Measurements from ENCODE around the gene TBATA.

TBATA gene

DNA sequence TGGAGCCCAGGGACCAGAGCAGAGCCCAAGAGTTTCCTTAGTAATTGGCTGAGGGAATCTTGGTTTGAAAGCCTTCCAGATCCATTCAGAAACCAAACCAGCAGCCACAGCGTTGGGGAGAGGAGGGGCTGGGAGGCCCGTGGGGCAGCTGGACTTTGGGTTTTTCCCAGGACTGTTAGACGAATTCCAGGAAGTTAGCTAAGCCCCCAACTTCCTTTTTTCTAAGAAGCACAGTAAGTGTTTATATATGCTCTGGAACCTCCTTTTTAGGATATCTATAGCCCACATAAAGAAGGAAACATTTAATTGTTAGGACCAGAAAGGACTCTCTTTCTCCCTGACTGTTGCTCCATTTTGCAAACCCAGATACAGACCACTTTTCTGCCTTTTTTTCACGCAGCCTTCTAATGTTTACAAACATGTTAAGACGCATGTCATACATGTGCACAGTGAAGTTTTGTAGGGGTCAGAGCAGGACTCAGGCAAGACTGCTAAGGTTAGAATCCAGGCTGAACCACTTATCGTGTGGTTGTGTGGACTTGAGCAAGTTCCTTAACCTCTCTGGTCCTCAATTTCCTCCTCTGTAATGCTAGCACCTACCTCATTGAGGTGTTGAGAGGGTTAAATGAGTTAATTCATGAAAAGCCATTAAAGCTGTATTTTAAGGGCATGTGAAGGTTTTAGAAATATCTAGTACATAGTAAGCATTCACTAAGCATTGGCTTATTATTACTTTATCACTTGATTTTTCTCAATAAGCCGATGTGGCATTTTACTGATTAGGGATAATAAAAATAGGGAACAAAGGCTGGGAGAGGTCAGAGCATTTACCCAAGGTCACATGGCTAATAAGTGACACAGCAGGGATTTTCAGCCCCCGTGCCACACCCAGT lies 42.4 kb downstream of the TBATA start:
- DNase-seq: no peak

DNA sequence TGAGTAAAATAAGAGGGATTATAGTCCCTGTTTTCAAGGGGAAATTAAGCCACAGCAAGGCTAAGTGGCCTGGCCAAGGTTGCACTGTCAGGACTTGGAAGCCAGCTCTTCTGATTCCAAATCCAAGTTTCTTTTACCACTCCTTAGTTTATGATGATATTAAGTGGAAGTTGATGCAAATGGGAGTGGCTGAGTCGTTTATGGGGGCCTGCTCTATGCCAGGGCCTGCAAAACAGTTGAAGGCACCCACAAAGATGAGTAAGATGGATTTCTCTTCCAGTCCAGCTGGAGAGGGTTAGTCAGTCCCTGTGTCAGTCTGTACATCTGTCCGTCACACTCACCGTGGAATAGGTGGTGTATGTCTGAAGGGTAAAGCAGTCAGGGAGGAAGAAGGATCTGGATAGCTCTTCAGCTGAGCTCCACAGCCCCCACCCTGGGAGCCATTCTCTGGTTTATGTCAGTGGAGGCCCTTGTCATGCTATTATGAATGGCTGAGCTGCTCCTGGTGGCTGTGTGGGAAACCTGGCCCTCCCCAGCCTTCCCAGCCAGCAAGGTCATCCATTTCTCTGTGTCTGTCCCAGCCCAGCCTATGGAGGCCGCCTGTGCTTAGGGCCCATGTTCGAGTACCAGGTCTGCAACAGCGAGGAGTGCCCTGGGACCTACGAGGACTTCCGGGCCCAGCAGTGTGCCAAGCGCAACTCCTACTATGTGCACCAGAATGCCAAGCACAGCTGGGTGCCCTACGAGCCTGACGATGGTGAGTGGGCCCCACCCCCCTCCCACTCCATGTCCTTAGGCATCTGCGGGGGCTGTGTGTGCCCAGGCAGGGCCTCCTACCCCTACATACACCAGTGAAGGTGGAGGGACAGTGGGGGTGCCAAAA lies 44.5 kb downstream of the TBATA start:
- DNase-seq: no peak

DNA sequence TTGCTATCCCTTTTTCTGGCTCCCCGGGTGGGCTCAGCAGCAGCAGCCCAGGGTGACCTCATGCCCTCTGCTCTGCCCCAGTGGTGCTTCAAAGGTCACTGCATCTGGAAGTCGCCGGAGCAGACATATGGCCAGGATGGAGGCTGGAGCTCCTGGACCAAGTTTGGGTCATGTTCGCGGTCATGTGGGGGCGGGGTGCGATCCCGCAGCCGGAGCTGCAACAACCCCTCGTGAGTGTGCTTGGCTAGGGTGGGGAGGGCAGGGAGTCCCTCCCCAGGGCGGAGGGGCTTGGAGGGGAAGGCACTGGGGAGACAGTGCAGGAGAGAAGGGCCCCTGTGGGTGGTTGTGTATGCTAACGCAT lies 46.4 kb downstream of the TBATA start:
- DNase-seq: no peak

DNA sequence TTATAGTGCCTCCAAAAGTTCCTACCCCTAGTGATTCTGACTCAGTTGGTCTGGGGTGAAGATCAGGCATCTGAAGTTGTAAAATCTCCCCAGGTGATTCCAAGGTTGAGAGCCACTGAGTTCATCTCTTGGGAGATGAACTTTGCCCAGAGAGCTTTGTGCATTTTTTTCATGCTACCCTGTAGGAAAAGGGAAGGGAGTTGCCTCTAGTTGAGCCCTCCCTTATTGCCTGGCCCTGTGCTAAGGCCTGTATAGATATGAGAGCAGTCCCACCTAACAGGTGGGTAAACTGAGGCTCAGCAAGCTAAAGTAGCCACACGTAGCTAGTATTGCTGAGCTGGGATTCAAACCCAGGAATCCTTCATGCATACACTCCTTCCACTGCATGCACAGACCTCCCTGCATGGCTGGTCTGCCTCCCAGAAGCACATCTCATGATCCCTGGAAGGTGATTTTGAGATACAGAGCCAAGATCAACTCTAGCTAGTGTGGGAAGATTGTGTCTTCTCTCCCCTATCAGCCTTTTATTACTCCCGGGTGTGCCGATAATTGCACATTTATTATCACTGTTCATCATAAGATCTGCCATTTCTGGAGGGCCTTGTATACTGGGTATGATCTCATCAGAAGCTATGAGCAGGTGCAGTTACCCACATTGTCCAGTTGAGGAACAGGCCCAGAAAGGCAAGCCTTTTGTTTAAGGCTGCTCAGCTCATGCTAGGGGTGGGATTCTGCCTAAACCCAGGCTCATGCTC lies 47.0 kb downstream of the TBATA start:
- DNase-seq: no peak

DNA sequence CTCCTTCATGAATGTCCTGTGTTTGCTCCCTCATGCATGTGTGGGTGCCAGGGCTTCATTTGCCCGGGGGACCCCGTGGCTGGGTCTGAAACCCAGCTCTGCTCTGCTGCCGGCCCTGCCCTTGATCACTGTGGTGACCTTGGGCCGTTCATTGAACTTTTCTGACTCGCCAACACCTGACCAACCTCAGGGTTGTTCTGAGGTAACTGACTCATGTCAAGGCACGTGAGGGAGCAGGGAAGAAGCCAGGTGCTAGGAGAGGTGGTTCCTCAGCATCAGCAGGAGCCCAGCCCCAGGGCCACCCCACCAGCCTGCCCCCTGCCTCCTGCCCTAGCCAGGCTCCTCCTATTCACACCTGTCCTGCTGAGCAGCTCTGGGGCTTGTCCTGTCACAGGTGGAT lies 47.9 kb downstream of the TBATA start:
- DNase-seq: no peak

DNA sequence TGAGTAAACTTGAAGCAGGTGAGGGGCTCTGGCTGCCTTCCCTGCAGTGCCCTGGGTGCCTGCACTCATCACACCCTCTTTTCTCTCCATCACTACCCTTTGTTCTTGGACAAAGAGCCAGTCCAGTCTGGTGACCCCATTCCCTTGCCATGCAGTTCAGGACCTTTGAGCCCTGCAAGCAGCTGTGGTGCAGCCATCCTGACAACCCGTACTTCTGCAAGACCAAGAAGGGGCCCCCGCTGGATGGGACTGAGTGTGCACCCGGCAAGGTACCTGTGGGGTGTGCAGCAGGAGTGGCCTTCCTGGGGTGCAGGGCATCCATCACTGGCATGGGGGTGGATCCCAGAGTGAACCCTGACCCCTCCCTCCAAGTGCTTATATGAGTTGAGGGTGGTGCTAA lies 48.7 kb downstream of the TBATA start:
- no peak for DNase-seq

DNA sequence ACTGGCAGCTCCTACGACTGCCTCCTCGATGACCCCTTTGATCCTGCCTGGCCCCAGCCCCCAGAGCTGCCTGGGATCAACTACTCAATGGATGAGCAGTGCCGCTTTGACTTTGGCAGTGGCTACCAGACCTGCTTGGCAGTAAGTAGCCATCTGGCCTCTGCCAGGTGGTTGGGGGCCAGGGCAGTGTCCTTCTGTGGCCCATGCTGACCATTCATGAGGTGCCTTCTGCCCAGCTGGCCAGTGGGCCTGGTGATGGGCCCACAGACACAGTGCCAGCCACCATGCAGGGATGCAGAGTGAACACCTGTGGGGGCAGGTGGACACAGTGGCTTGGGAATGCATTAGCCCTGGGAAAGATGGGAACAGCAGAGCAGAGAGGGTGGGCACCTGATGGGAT lies 50.0 kb downstream of the TBATA start:
- no peak for DNase-seq

DNA sequence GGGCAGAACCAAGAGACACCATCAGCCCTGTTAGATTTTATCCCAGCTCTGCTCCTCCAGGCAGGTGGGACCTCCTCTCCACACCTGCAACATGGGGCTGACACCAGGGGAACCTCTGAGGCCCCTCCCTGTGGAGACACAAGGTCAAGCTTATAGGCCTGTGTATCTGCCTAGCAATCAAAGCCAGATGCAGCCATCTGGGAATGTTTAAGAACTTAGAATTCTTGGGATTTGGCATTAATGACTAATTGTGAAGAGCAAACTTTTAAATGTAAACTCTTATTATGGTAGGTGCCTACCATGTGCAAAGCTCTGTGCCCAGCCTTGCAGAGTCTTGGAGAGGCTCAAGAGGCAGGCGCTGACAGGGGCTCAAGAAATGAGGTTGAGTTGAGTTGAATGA lies 52.1 kb downstream of the TBATA start:
- DNase-seq: no peak

DNA sequence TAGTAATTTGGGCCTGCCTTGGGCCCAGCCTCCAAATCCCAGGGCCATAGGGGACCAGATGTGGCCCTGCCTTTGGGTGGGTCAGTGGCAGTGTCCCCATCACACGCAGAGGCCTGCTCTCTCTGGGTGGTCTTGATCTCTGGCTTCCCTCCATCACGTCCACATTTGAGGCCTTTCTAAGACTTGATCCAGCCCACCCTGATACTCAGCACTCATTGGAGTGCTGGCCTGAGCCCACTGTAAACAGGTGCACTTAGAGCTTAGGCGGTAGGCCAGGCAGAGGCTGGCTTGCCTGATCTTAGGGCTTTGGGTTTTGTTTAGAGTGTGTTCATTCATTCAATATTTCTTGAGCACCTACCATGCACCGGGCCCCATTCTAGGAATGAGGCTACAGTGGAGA lies 52.6 kb downstream of the TBATA start:
- DNase-seq: no peak

DNA sequence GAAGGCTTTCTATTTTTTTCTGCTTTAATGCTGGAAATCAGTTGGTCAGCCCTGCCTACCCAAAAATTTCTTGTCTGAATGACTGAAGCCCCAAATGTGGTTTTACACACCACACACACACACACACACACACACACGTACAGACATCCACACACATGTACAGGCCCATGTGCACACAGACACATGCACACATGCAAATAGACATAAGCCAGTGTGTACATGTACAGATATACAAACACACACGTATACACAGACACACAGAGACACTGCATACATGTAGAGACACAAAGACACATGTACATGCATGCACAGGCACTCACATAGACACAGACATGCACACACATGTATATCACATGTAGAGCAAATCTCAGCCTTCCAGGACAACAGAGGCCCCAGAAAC lies 54.2 kb downstream of the TBATA start:
- DNase-seq: no peak

DNA sequence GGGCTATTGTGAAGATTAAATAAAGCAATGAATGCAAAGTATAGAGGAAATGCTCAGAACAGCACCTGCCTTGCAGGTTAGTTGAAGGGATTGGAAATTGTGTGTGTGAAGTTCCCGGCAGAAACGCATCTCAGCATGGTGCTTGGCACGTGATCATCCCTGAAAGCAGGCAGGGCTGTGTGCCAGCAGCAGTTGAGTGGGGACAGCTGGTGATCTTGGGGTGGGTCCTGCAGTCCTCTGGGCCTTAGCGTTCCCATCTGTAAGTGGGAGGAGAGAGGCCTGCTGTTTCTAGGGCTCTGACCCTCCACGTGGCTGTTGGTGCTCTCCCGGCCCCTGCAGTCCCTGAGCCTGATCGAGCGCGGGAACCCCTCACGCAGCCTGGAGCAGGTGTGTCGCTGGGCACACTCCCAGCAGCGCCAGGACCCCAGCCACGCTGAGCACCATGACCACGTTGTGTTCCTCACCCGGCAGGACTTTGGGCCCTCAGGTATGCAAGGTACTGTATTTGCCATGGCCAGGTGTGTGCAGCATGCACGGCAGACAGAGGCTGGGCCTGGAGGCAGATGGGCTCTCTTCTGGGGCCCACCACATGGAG lies 55.3 kb downstream of the TBATA start:
- DNase-seq: no peak

DNA sequence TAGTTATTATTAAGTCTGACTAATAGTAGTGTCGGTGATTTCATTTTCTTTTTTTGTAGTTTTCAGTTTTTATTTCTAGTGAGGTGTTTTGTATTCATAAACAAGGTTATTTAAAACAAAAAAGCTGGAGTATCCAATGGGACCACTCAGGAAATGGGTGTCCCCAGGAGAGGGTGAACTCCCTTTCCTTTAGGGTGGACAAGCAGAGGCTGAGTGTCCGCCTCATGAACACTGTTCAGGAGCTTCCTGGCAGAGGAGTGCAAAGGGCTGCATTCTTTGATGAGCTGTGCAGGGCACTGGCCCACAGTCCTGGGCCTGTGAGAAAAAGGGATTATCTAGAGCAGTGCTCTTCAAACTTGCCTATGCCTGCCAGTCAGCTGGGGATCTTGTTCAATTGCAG lies 56.8 kb downstream of the TBATA start:
- no peak for DNase-seq

DNA sequence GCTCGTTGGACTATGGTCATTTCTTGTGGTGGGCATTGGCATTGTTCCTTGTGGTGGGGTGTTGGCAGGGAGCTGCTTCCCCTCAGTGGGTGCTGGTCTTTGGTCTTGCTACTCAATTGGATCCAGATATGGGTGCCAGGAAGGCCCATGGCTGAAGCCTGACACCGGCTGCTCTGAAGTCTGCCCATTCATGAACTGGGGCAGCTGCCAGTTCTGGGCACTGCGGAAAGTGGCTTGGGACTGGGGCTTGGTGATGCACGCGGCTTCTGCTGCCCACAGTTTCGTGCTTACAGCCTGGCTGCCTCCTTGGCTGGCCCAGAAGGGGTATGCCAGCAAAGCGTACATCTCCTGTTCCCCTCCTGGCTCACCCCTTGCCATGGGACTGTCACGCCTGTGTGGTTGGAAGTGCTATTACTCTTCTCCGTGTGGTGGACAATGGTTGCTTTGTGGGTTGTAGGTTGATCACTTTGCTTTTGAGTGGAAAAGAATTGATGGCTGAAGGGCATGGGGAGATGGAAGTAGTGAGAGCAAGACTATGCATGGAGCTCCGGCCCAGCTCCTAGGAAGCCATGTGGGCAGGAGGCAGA lies 58.2 kb downstream of the TBATA start:
- peak; percentile 18 to 63 for DNase-seq

DNA sequence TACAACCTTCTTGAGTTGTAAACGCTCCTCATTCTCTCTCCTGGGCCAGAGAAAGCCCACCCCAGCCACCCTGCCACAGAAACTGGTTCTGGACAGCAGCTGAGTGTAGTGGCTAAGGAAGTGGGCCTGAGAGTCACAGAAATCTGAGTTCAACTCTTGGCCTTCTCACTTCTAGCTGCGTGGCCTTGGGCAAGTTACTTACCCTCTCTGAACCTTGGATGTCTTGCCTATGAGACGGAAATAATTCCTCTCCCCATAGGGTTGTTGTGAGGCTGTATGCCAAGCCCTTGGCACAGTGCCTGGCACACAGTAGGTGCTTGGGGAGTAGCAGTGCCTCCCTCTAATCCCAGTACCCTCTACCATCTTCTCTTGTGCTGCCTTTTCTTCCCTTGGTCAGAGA lies 61.4 kb downstream of the TBATA start:
- DNase-seq: no peak

DNA sequence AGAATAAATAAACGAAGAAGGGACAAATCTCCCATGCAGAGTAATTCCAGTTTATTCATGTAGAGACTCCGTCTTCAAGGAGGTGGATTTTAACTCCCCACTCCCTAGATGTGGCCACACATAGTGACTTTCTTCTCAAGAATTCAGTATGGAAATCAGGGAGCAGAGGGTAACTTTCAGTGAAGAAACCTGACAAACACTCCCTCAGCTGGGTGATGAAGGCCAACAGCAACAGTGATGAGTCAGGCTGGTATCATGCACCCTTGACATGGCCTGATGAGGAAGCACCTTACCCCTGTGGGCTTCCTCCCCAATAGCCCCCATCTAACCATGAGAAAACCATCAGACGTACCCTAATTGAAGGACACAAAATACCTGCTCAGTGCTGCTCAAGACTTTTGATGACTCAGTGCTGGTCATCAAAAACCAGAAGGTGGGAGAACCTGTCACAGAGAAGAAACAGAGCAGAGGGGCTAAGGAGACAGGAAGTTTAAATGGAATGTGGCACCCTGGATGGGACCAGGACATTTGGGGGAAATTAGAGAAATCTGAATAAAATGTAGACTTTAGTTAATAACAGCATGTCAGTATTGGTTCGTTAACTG lies 62.3 kb downstream of the TBATA start:
- DNase-seq: no peak
